Measurements from ENCODE around the gene PSMB11.
"Not testable (repeated sequence)": the region's sequence is repeated elsewhere in the genome, so short reads cannot be mapped to it uniquely, and the experiment has no call there.

The PSMB11 gene

DNA sequence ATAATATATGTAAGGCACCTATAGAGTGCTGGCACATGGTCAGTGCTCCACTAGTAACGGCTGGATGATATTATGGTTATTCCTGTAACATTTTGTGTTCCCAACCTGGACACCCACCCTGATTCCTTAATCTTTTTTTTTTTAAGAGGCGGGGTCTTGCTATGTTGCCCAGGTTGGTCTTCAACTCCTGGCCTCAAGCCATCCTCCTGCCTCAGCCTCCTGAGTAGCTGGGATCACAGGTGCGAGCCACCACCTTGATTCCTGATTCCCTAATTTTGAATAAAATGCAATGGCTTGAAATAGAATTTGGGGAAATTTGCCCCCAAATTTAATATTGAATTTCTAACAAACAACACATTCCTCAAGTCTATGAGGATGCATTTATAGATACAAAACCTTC lies 39.4 kb upstream of the PSMB11 start:
- H3K4me1 ChIP-seq (ENCODE audit: insufficient read depth, poor library complexity, severe bottlenecking) = peaks cover 12% of the 10 kb centered on the region
- H3K4me3 ChIP-seq (ENCODE audit: severe bottlenecking) = no peak overlapping the region
- H3K27ac ChIP-seq (ENCODE audit: poor library complexity, severe bottlenecking) = no peak overlapping the region
- H3K27me3 ChIP-seq (ENCODE audit: insufficient read depth, poor library complexity, severe bottlenecking) = no peaks in the 10 kb centered on the region
- TF ChIP-seq, protein P1, sequence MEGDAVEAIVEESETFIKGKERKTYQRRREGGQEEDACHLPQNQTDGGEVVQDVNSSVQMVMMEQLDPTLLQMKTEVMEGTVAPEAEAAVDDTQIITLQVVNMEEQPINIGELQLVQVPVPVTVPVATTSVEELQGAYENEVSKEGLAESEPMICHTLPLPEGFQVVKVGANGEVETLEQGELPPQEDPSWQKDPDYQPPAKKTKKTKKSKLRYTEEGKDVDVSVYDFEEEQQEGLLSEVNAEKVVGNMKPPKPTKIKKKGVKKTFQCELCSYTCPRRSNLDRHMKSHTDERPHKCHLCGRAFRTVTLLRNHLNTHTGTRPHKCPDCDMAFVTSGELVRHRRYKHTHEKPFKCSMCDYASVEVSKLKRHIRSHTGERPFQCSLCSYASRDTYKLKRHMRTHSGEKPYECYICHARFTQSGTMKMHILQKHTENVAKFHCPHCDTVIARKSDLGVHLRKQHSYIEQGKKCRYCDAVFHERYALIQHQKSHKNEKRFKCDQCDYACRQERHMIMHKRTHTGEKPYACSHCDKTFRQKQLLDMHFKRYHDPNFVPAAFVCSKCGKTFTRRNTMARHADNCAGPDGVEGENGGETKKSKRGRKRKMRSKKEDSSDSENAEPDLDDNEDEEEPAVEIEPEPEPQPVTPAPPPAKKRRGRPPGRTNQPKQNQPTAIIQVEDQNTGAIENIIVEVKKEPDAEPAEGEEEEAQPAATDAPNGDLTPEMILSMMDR (IDR thresholded peaks at IDR 0.05; ENCODE audit: poor library complexity, severe bottlenecking) = no peak
- H3K9me3 ChIP-seq (ENCODE audit: severe bottlenecking) = no peaks in the 10 kb centered on the region
- ATAC-seq (ENCODE audit: low read depth) = no peak
- H3K36me3 ChIP-seq (ENCODE audit: low read depth) = no peaks in the 10 kb centered on the region
- no peak for DNase-seq (ENCODE audit: low spot score)

DNA sequence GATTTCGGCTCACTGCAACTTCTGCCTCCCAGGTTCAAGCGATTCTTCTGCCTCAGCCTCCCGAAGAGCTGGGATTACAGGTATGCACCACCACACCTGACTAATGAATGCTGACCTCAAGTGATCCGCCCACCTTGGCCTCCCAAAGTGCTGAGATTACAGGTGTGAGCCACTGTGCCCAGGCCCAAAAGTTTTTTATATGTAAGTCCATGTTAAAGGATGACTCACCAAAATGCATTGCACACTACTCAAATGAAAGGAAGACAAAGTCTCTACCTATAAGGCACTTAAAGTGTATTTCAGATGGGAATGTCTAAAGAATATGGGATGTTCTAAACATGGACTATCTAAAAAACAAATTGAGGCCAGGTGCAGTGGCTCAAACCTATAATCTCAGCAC lies 37.7 kb upstream of the PSMB11 start:
- H3K27me3 ChIP-seq (ENCODE audit: insufficient read depth, poor library complexity, severe bottlenecking); H3K36me3 ChIP-seq (ENCODE audit: low read depth); DNase-seq (ENCODE audit: low spot score); H3K4me3 ChIP-seq (ENCODE audit: severe bottlenecking); ATAC-seq (ENCODE audit: low read depth); H3K27ac ChIP-seq (ENCODE audit: poor library complexity, severe bottlenecking); H3K9me3 ChIP-seq (ENCODE audit: severe bottlenecking): not testable (repeated sequence)
- peaks cover 29% of the 10 kb centered on the region for H3K4me1 ChIP-seq (ENCODE audit: insufficient read depth, poor library complexity, severe bottlenecking)

DNA sequence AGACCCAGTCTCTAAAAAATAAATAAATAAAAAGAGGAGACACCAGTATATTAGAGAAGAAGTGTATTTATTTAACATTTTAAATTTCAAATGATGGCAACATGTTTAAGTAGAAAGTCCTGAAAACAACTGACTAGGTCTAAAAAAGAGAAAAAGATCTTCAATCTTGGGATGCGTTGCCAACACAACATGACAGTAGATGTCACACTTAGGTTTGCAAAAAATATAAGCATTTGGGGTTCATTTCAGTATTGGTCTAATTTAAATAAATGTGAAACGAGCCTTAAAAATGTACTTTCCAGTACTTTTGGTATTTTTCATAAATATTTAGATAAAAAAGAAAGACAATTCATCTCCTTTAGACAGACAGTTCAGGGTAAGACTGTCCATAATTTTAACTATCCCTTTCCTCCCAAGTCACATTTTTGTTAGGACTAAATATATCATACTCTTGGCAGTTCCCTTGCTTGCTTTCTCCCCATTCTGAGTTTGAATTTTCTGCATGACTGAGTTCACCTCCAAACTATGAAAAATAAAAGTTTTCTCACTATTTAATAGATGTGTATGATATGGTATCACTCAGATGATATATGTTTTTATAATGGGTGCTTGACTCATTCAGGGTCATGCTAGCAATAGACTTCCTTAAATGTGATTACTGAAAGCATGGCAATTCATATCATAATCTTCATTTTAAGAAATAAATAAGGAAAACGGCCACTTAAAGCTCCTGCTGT lies 36.4 kb upstream of the PSMB11 start:
- Histone ChIP-seq H3K9me3 (ENCODE audit: severe bottlenecking) (no peaks in the 10 kb centered on the region), H3K27ac (ENCODE audit: poor library complexity, severe bottlenecking) (peak overlapping the region; percentile 67), H3K4me1 (ENCODE audit: insufficient read depth, poor library complexity, severe bottlenecking) (peaks cover 30% of the 10 kb centered on the region), H3K36me3 (ENCODE audit: low read depth) (no peaks in the 10 kb centered on the region), H3K27me3 (ENCODE audit: insufficient read depth, poor library complexity, severe bottlenecking) (no peaks in the 10 kb centered on the region), H3K4me3 (ENCODE audit: severe bottlenecking) (no peak overlapping the region)
- TF ChIP-seq, protein P1 (IDR thresholded peaks at IDR 0.05; ENCODE audit: poor library complexity, severe bottlenecking) = no peak
- ATAC-seq (ENCODE audit: low read depth) = no peak
- DNase-seq (ENCODE audit: low spot score) = no peak

DNA sequence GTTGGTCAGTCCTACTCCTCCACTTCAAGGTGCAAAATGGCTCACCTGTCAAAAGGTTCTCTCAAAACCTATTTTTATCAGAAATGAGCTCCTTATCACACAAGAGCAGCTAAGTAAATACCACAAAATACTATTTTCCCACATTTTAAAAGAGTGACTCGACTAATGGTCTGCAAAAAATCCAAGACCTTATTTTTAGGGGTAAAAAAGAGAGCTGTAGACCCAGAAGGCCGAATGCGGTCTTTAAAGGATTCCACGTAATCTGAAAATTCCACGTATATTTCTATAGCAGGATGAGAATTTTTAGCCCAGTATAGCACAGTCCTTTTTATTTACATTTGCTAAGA lies 35.9 kb upstream of the PSMB11 start:
- Histone ChIP-seq H3K9me3 (ENCODE audit: severe bottlenecking) (no peaks in the 10 kb centered on the region), H3K4me1 (ENCODE audit: insufficient read depth, poor library complexity, severe bottlenecking) (peaks cover 30% of the 10 kb centered on the region), H3K36me3 (ENCODE audit: low read depth) (no peaks in the 10 kb centered on the region), H3K4me3 (ENCODE audit: severe bottlenecking) (peak overlapping the region; percentile 49), H3K27me3 (ENCODE audit: insufficient read depth, poor library complexity, severe bottlenecking) (no peaks in the 10 kb centered on the region), H3K27ac (ENCODE audit: poor library complexity, severe bottlenecking) (peak overlapping the region; percentile 67)
- ATAC-seq (ENCODE audit: low read depth) = no peak
- no peak for DNase-seq (ENCODE audit: low spot score)
- TF ChIP-seq, protein P1 (IDR thresholded peaks at IDR 0.05; ENCODE audit: poor library complexity, severe bottlenecking) = no peak

DNA sequence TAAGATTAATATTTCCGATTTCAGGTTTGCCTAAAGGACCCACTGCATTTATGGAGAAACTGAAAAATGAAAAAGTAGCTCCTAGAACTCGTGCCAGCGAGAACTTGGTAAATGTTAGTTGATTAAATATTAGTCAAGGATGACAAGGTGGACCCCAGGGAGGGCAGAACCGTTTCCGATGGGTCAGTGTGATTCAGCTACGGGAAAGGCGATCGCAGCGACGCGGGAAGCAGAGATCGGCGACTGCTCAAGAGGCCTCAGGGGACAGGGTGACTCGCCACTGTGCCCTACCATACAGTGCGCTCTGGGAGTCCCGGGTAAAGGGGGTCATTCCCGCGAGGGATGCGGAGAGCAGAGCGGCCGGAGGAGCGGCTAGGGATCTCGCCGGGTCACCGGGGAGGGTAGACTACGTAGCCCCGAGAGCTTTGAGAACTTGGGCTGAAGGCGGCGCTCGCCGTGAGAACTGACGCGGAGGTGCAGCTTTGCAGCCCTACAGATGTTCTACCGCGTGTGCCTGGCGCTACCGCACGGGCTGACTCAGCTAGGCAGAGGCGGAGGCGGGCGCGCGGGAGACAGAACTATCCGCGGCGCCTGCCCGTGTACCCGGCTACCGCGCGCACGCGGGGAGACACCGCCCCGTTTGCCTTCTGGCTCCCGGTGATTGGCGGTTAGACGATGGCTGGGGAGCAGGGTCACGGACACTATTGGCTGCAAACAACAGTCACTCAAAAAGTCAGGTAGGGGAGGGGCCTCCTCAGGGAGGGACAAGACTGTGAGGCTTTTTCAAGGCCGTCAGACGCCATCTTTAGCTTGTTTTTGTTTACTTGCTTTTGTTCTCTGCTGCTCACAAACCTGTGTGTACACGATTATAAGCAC lies 35.2 kb upstream of the PSMB11 start:
- H3K27me3 ChIP-seq (ENCODE audit: insufficient read depth, poor library complexity, severe bottlenecking) = no peaks in the 10 kb centered on the region
- peak; percentile 98 for DNase-seq (ENCODE audit: low spot score)
- peak overlapping the region; percentile 67 for H3K27ac ChIP-seq (ENCODE audit: poor library complexity, severe bottlenecking)
- no peaks in the 10 kb centered on the region for H3K9me3 ChIP-seq (ENCODE audit: severe bottlenecking)
- H3K4me3 ChIP-seq (ENCODE audit: severe bottlenecking) = peak overlapping the region; percentile 49
- TF ChIP-seq, protein P1 (IDR thresholded peaks at IDR 0.05; ENCODE audit: poor library complexity, severe bottlenecking) = peak; percentile 34
- no peaks in the 10 kb centered on the region for H3K36me3 ChIP-seq (ENCODE audit: low read depth)
- peaks cover 30% of the 10 kb centered on the region for H3K4me1 ChIP-seq (ENCODE audit: insufficient read depth, poor library complexity, severe bottlenecking)
- ATAC-seq (ENCODE audit: low read depth) = peak; percentile 96

All from RWPE2 (cell line).